Stimulated activated CD4-positive, alpha-beta T cell treated with anti-CD3 and anti-CD28 coated beads, Interleukin-12 subunit alpha, Interleukin-12 subunit beta, amount 100 ng/mL, for 24 hours (primary cell): ENCODE results near the gene AGPAT2.
"Not testable (repeated sequence)": the region's sequence is repeated elsewhere in the genome, so short reads cannot be mapped to it uniquely, and the experiment has no call there.

Experiments used
- DNase-seq, 2 experiments: peaks; one replicate each; pipeline ENCODE4 v3.0.0-alpha.2; 2020; ENCODE audit warnings: low read depth in 2 of 2

AGPAT2 gene

DNA sequence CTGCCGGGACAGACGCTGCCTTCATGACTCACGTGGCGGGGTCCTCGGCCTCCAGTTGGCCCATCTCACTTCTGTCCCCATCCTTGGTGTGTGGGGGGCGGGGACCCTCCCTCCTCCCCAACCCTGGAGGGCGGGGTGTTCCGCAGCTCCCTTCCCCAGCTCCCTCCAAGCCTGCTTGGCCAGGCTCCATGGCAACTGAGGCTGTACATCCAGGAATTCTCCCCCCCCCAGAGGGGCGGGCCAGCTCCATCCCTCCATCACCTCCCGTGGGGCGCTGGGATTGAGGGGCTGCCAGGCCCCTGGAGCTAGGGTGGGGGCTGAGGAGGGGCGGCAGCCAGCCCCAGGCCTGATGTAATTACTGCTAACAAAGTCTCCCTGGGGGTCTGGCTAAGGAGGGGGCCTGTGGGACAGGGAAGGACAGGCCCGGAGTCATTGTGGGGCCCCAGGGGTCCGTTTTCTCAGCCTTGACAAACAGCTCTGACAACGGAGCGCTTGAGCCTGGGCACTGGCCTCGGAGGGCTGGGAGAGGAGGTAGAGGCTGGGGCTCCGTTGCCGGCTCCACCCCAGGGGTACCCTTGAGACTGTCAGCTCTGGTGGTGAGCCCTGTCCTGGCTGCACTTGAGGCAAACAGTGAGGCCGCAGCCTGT, 33.1 kb upstream of the AGPAT2 start:
- DNase-seq, result no peak

DNA sequence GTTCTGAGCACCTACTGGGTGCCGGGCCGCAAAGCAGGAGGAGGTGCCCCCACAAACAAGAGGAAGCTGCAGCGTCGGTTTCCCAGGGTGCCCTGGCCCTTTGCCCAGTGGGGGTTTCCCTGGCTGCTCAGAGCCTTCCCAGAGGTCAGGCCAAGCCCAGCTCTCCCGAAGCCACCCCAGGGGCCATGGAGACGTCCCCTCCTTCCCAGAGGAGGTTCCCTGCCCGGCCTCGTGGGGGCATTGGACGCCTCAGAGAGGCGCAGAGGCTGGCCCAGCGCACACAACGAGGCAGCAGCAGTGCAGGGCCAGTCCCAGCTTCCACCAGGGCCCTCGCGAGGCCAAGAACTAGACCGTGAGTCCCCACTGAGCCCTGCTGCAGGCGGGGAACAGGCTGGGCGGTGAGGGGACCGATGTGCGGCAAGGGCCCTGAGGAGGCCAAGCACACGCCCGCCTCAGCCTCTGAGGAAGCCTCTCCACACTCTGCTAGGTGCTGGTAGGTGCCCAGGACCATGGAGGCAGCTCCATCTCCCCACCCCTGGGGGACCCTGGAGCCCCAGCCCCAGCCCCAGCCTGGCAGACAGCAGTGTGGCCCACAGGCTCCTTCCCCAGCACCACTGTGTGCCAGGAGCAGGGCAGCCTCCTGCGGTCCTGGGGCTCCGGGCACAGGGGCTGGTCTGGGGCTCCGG, 32.1 kb upstream of the AGPAT2 start:
- DNase-seq, result no peak

DNA sequence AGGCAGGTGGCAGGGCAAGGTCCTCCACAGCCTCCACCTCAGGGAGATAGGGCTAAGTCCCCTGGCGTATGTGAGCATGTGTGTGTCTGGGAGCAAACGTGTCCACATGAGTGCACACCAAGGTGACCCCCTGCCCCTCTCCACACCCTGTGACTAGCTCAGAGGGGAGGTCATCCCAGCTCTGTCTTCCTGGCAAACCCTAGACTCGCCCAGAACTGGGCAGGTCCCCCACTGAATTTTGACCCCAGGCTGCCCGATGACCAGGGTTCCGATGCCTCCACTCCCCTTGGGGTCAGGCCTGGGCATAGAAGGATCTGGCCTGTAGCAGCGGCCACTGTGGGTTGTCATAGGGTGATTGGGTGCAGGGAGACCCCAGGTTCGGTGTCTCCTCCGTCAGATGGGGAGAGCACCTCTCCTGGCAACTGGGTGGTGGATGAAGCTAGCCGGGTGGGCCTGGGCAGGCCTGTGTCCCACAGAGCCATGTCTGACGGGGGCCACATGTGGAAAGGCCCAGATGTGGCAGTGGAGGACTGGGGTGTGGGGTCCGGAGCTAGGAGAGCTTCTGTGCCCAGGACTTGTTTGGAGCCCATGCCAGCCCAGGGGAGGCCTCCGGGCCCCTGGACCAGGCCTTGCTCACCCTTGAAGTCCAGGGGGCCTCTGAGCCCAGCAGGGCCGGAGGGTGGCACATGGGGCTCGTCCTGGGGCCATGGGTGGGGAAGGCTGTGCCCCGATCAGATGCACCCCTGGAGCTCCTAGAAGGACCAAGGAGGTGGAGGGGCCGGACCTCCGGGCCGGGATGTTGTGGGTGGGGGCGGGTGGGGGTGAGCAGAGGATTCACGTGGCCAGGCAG, 31.3 kb upstream of the AGPAT2 start:
- DNase-seq, result no peak

DNA sequence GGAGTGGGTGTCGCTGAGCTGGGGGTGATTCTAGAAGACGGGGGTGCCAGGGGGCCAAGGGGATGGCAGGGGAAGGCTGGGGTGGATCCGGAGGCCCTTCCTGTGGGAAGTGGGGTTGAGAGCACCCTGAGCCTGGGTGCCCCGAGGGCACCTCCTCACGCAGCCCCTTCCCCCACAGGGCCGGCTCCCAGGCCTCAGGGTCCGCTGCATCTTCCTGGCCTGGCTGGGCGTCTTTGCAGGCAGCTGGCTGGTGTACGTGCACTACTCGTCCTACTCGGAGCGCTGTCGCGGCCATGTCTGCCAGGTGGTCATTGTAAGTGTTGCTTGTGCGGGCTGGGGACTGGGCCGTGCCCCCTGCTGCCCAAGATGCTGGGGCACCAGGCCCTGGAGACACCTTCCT, 30.1 kb upstream of the AGPAT2 start:
- no peak for DNase-seq

DNA sequence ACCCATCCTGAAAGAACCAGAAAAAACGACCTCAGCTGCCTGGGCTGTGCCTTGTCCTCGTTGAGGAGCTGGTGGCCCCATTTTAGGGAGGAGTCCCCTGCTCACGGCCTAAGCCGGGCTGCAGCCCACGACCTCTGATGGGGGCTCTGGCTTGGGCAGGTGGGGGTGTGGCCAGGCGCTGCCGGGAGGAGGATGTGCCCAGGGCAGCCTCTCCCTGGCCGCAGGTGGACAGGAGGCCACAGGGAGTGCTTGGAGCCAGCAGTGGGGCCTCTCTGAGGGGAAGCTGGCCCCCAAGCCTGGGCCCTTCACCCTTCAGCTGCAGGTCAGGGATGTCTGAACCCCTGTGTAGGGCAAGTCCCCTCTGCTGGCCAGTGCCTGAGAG, 27.6 kb upstream of the AGPAT2 start:
- no peak for DNase-seq

DNA sequence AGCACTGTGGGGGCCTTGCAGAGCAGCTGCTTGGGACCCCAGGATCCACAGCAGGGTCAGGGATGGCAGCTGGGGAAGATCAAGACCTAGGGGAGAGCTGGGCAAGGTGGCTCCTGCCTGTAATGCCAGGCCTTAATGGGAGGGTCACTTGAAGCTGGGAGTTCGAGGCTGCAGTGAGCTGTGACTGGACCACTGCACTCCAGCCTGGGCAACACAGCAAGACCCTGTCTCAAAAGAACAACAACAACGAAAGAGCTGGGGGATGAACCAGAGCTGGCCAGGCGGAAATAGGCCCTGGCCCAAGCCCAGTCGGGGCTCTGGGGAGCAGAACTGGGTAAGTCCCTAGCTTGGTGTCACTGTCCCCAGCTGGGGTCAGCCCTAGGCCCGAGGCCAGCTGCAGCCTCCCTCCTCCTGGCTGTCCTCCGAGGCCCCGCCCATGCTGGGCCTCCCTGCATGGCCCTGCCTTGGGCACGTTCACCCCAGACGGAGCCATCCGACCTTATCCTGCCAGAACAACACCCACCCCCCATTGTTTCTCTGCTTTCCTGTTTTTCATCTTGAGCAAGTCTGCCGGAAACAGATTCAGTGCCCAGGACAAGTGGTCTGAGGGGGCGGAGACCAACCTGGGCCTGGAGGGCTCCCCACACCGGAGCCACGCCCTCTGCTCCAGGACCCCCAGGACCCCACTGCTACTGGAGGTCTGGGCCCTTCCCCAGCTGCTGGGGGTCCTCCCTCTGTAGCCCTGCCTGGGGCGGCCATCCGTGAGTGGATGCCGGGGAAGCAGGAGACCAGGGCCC, 27.0 kb upstream of the AGPAT2 start:
- no peak for DNase-seq

DNA sequence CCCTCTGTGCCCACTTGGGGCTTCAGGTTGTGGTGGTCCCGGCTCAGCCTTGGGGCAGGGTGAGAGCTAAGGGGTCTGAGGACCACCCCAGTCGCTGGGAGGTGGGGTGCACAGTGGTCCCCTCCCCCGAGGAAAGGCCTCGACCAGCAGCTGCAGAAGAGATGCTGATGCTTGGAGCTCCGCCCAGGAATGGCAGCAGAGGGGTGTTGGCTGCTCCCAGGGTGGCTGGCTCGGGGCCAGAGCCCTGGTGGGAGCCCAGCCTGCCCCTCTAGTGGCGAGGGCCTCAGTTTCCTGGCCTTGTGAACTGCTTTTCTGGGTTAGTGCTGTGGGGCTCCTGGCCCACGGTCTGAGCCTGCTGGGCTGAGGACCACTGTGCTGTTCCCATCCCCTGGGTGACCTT, 26.3 kb upstream of the AGPAT2 start:
- no peak for DNase-seq

DNA sequence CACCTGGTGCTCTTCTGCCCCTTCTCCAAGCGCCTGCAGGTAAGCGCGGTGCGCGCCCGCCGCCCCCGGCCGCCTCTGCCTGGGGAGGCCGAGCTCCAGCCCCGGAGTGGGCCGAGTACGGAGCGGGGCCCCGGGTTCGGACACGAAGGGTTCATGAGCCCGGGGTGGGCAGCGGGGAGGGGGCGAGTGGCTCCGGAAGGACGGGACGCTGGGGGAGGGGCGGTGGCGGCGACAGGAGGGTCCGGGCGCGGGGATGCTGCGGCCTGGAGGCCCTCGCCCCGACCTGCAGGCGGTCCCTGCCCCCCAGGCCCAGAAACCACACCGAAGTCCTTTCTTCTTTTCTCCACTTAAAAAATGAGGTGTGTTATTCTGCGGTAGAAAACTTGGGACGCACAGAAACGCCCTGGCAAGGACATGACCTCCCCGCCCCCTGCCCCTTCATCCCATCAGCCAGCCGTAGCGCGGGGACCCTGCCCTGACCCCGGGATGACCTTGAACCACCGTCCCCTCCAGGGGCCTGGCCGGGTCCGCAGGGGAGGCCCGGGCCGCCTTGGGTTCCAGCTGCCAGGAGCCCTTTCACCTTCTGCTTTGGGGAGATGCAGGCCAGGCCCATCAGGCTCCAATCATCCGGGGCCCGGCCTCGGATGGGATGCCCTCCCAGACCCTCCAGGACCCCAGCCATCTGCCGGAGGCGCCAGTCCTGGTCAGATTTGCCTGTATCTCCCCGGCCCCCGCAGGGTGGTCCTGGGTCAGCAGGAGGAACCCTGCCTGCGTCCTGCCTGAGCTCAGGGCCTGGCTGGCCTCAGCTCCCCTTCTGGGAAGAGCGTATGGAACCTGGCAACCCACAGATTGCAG, 25.7 kb upstream of the AGPAT2 start:
- no peak for DNase-seq

DNA sequence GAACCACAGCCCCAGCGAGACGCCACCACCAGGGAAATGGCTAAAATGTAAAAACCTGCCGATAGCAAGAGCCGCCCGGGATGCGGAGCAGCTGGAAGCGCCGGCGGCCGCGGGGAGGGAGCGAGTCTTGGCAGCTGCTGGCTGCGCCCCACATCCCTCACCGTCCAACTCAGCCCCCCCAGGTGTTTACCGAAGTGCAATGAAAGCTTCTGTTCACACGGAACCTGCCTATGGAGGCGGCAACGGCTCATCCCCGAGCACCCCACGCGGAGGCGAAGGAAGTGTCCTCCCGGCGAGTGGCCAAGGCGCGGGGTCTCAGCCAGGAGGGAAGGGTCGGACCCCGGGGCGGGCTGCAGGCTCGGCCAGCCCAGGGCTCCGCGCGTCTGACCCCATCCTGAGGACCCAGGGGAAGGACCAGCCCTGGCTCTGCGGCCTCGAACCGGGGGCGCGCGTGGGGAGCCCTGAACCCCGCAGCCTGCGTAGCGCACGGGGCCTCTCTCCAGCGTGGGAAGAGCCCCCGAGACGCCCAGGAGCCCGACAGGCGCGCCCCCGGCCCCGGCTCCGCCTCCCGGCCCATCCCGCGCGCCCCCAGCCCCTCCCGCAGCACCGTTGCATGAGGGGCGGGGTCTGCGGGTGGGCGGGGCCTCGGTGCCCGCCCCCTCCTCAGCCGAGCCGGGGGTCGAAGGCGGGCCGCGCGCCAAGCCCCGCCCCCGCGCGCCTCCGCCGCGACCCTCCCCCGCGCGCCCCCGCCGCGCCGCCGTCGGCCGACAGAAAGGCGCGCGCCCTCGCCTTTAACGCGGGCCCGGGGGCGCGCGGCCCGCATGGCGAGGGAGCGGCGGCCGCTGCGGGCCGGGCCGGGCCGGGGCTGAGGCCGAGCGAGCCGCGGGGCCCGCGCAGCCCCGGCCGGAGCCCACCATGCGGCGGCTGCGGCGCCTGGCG, 24.8 kb upstream of the AGPAT2 start, which contains the start of gene DIPK1B:
Gene DIPK1B, plus strand, starts transcription at position 822 of the 939 bp plus-strand sequence. Its CDS starts 94 bp downstream, at position 916.
- DNase-seq, result no peak

DNA sequence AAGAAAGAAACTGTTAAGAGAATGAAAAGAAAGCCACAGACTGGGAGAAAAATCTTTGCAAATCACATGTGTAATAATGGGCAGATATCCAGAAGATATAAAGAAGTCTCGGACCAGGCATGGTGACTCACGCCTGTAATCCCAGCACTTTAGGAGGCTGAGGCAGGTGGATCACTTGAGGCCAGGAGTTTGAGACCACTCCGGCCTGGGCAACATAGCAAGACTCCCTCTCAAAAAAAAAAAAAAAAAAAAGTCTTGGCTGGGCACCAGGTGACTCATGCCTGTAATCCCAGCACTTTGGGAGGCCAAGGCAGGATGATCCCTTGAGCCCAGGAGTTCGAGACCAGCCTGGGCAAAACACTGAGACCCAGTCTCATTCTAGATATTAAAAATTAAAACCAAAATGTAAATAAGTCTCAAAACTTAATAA, 24.0 kb upstream of the AGPAT2 start:
- DNase-seq, result not testable (repeated sequence)

DNA sequence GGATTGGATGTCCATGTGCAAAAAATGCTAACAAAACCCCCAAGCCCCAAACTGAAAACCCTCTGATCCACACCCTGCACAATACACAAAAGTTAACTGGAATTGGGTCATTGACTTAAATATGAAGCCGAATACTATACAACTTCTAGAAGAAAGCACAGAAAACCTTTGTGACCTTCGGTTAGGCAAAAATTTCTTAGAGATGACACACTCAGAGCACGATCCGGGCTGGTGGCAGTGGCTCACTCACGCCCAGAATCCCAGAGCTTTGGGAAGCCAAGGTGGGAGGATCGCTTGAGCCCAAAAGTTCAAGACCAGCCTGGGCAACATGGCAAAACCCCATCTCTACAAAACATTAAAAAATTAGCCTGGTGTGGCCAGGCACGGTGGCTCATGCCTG, 23.3 kb upstream of the AGPAT2 start:
- DNase-seq, result no peak

DNA sequence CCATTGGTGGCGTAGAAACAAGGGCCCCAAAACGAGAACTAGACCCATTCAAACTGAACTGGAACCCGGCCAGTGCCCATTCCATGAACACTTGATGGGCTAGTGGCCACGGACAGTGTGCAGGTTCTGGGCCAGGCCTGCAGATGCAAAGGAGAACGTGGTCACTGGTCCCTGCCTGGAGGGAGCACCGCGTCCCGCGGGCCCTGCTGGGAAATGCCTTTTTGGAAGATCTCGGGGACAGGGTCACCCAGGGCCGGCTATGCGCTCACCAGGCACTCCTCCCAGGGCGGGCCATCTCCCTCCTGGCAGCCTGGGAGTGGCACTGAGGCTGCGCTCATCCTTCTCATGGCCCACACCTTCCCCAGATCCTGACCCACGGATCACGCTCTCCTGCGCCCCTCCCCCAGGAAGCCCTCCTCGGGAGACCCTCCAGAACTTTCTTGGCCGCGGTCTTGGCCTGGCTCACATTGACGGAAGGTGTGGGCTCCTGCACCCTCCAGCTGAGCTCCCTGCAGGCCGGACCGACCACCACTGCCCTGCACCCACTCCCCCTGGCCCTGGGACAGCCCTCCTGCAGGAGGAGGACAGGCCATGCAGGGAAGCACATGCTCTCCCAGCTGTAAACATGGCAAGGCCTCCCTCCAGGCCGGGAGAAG, 22.3 kb upstream of the AGPAT2 start:
- DNase-seq, result no peak

DNA sequence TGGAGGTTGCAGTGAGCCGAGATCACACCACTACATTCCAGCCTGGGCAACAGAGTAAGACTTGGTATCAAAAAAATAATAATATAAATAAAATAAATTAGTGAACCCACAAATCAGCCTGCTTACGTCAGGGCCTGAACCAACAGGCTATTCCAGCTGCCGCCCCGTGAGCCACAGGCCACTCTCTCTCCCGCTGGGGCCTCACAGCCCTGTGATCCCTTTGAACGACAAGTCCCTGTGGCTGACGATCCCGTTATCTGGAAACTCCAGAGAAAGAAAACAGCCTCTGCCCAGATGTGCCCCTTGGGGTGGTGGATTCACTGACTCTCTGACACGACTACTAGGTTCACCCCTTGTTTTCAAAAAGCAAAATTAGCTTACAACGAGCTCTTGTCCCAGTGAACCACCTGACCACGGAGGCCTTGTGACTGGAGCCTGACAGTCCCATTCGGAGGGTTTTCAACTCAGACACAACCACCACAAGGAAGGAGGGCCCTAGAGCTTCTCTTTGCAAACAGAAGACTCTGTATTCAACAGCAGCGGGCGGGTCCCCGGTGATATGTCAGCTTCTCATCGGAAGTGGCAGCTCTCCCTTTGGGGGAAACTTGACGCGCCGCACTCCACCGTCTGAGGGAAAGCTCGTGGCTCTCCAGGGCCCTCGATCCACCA, 20.7 kb upstream of the AGPAT2 start:
- no peak for DNase-seq

DNA sequence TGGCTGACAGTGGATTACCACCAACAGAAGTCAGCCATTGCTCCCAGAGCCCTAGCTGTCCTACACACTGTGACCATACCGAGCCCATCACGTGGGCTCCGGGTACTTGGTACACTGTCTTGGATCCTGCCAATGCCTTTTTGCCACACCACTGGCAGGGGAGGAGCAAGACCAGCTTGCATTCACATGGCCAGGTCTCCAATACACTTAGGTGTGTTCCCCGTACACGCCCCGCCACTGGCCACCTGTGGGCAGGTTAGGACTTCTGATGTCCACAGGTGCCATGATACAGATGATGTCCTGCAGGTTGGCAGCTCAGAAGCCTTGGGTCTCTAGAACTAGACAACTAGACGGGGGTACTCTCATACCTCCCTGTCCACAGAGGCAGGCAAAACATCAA, 19.8 kb upstream of the AGPAT2 start:
- no peak for DNase-seq

DNA sequence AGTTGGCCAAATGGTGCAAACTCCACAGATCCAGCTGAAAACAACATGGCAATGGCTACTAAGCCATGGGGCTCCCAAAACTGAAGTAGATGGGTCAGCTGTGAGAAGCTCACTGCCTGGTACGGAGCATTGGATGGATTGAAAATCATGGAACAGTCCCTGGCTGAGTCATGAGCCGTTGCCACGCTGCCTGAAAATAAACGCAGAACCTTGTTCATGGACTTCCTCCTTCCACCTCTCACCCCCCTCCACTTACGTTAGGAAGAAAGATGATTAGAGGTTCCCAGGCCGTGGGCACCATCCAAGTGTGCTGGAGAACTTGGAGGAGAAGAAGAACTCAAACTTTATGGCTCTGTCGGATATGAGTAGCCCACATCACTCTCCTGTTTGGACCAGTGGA, 18.3 kb upstream of the AGPAT2 start:
- DNase-seq, result no peak

DNA sequence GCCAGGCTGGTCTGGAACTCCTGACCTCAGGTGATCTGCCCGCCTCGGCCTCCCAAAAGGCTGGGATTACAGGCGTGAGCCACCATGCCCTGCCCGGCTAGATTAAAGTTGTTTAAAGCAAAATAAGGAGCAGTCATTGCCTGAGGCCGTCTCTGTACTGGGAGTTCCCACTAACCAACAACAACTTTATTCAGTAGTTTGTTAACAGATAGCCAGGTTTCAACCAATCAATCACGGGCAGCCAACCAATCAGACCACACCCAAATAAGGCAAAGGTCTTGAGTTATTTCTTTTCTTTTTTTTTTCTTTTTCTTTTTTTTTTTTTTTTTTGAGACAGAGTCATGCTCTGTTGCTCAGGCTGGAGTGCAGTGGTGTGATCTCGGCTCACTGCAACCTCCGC, 17.5 kb upstream of the AGPAT2 start:
- not testable (repeated sequence) for DNase-seq

DNA sequence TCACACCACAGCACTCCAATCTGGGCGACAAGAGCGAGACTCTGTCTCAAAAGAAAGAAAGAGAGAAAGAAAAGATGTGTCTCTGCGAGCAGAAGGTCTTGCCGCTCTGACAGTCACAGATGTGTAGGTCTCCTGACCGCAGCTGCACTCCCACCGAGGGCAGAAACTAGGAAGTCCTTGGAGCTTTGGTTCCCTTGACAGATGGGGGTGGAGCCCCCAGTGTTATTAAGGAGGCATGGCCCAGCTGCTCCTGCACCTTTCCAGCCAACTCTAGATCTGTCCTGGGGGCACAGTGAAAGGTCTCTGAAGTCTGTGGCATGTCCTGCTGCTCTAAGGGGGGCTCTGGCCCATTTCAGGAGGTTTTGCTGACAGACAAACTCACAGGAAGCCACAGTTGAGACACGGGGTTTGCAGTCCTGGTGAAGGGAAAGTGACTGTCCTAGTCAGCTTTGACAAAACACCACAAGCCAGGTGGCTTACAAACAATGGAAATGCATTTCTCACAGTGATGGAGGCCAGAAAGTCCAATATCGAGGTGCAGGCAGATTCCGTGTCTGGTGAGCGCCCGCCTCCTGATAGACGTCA, 16.1 kb upstream of the AGPAT2 start:
- DNase-seq, result no peak

DNA sequence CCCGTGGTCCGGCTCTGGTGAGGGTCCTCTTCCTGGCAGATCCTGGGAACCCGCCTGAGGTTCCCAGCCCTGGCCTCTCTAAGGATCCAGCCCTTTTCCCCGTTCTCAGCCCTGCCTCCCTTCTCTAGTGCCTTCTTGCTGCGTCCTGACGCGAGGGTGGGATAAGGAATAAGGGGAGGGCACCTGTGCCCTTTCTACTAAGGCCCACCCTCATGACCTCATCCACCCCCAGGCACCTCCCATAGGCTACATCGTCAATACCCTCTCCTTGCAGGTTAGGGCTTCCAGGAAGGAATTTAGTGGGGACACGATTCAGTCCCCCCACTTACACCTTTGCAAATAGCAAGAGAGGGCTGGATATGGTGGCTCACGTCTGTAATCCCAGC, 14.4 kb upstream of the AGPAT2 start:
- DNase-seq, result no peak
